Keratinocyte (primary cell): Measurements from ENCODE around the gene MINDY4. TPM values are rescaled to one million over a fixed set of nuclear protein-coding genes. Genes with fewer than 3 reads are reported as not detected.

Source experiments
- DNase-seq: peaks from one replicate; pipeline ENCODE4 v3.0.0-alpha.2; 2011; ENCODE audit warnings: low read depth, missing footprints, low spot score
- FAIRE-seq: peaks from 2 replicates; lab custom pipeline; 2011; peaks lifted over from hg19 to GRCh38; lab: Jason Lieb, UNC
- H2AFZ ChIP-seq: 2 replicates; pipeline ENCODE4 v1.6.0; 2012; ENCODE audit warnings: low read length, control low read depth, inconsistent platforms; ENCODE audit not compliant: control insufficient read depth
- H3K27ac ChIP-seq: 2 replicates; pipeline ENCODE4 v1.5.1; 2011; ENCODE audit warnings: low read length; ENCODE audit not compliant: control insufficient read depth, insufficient read depth
- H3K27me3 ChIP-seq: 3 replicates; pipeline ENCODE4 v1.6.0; 2011; ENCODE audit warnings: low read length; ENCODE audit not compliant: control insufficient read depth, insufficient read depth; ENCODE audit errors: extremely low read depth
- H3K36me3 ChIP-seq, 2 experiments: 2 replicates in 1 of 2; 3 replicates in 1 of 2; pipeline ENCODE4 v1.5.1; 2011; ENCODE audit warnings: low read length in 2 of 2, mild to moderate bottlenecking in 1 of 2; ENCODE audit not compliant: control insufficient read depth in 2 of 2, insufficient read depth in 2 of 2; ENCODE audit errors: extremely low read depth in 1 of 2
- H3K4me1 ChIP-seq: 3 replicates; pipeline ENCODE4 v1.5.1; 2011; ENCODE audit warnings: low read length; ENCODE audit not compliant: control insufficient read depth, insufficient read depth; ENCODE audit errors: extremely low read depth
- H3K4me2 ChIP-seq: 3 replicates; pipeline ENCODE4 v1.6.0; 2011; ENCODE audit warnings: low read depth, low read length; ENCODE audit not compliant: control insufficient read depth, insufficient read depth; ENCODE audit errors: extremely low read depth
- H3K4me3 ChIP-seq, 3 experiments: fragments of 200-600 bp in 1 of 3; sonication (generic) in 1 of 3; 2 replicates in 2 of 3; 3 replicates in 1 of 3; pipeline ENCODE4 v1.5.1; 2011 to 2016; ENCODE audit warnings: low read length in 3 of 3, mild to moderate bottlenecking in 3 of 3, control low read depth in 2 of 3, inconsistent platforms in 1 of 3, low read depth in 1 of 3, mixed read lengths in 1 of 3, mixed run types in 1 of 3, moderate library complexity in 1 of 3; ENCODE audit not compliant: control insufficient read depth in 2 of 3, insufficient read depth in 2 of 3; ENCODE audit errors: extremely low read depth in 1 of 3
- H3K79me2 ChIP-seq: 2 replicates; pipeline ENCODE4 v1.6.0; 2012; ENCODE audit warnings: low read length; ENCODE audit not compliant: control insufficient read depth, insufficient read depth
- H3K9ac ChIP-seq: 3 replicates; pipeline ENCODE4 v1.6.0; 2011; ENCODE audit warnings: low read length; ENCODE audit not compliant: control insufficient read depth, insufficient read depth; ENCODE audit errors: extremely low read depth
- H3K9me1 ChIP-seq: 3 replicates; pipeline ENCODE4 v1.6.0; 2011; ENCODE audit warnings: low read length; ENCODE audit not compliant: control insufficient read depth, insufficient read depth; ENCODE audit errors: extremely low read depth
- H3K9me3 ChIP-seq: 2 replicates; pipeline ENCODE4 v1.5.1; 2012; ENCODE audit warnings: low read depth, low read length; ENCODE audit not compliant: control insufficient read depth
- H4K20me1 ChIP-seq: 3 replicates; pipeline ENCODE4 v1.6.0; 2011; ENCODE audit warnings: low read length; ENCODE audit not compliant: control insufficient read depth, insufficient read depth; ENCODE audit errors: extremely low read depth
- CTCF ChIP-seq, 3 experiments: IDR thresholded peaks in 1 of 3; conservative IDR thresholded peaks in 1 of 3; optimal IDR thresholded peaks in 1 of 3; 2 replicates in 2 of 3; 3 replicates in 1 of 3; pipeline versions ENCODE3 to v1.5.1; 2011; ENCODE audit warnings: low read length in 3 of 3, mild to moderate bottlenecking in 3 of 3, moderate library complexity in 2 of 3, control low read depth in 1 of 3, inconsistent platforms in 1 of 3; ENCODE audit not compliant: insufficient read depth in 2 of 3; ENCODE audit errors: extremely low read depth in 1 of 3
- EZH2 ChIP-seq: IDR thresholded peaks from one replicate; pipeline ENCODE4 v1.6.1; 2012; ENCODE audit warnings: inconsistent platforms, mild to moderate bottlenecking, low read length, moderate library complexity
- dilution Hi-C: fragments of 300-500 bp; cut with MboI; formaldehyde crosslinking; loops from one replicate; pipeline ENCODE4 v1.7.0; 2020; ENCODE audit warnings: low sequenced_read_pairs; ENCODE audit not compliant: extremely low pct_ligation_motif_present
- polyA plus RNA-seq, 5 experiments: library from polyadenylated mRNA; depleted of rRNA in 3 of 5; stranded (reverse) in 3 of 5; stranded (forward) in 1 of 5; unstranded in 1 of 5; fragments of >200 nt; gene quantifications; 1 replicate in 1 of 5; 2 replicates in 3 of 5; 3 replicates in 1 of 5; pipeline versions ENCODE4 v1.2.1 to v1.2.3, GENCODE V29; 2011 to 2012; ENCODE audit warnings: missing spikeins in 2 of 5, low read depth in 1 of 5, low replicate concordance in 1 of 5

The MINDY4 gene
- polyA plus RNA-seq, 1 donor (not counting 4 experiments of a cell fraction or from before 2014, with no cell fraction given), result 1.5 TPM

- Histone ChIP-seq H3K4me3 (no peak overlapping the region), H3K4me1 (peaks cover 2% of the 10 kb centered on the region), H4K20me1 (no peaks in the 10 kb centered on the region), H3K27ac (no peak overlapping the region), H3K9me3 (no peaks in the 10 kb centered on the region), H3K79me2 (no peaks in the 10 kb centered on the region), H3K27me3 (no peaks in the 10 kb centered on the region), H3K4me2 (no peak overlapping the region), H2AFZ (no peak overlapping the region), H3K9me1 (no peaks in the 10 kb centered on the region), H3K36me3 (no peaks in the 10 kb centered on the region), H3K9ac (no peak overlapping the region)
- TF ChIP-seq EZH2 (no peak), CTCF (optimal IDR thresholded peaks at IDR 0.05 in 1 of 3, IDR thresholded peaks at IDR 0.05 in 1 of 3, conservative IDR thresholded peaks at IDR 0.05 in 1 of 3; ENCODE audit: extremely low read depth in 1 of 3, insufficient read depth in 2 of 3, low read length in 3 of 3) (no peak)
- dilution Hi-C loops, result no loop called here
- DNase-seq (no peak), FAIRE-seq (no peak)
Measured at GRCh38 chr7:30851651-30852307, 80.6 kb downstream of the MINDY4 start.

- H2AFZ ChIP-seq, result no peak overlapping the region
- no peak for DNase-seq
- no peak overlapping the region for H3K4me3 ChIP-seq
- H3K4me2 ChIP-seq, result no peak overlapping the region
- no peaks in the 10 kb centered on the region for H4K20me1 ChIP-seq
- no peaks in the 10 kb centered on the region for H3K27me3 ChIP-seq
- H3K9ac ChIP-seq, result no peak overlapping the region
- dilution Hi-C loops, result no loop called here
- H3K27ac ChIP-seq, result no peak overlapping the region
- no peak for FAIRE-seq
- H3K36me3 ChIP-seq, result no peaks in the 10 kb centered on the region
- H3K9me1 ChIP-seq, result no peaks in the 10 kb centered on the region
- H3K79me2 ChIP-seq, result no peaks in the 10 kb centered on the region
- no peaks in the 10 kb centered on the region for H3K4me1 ChIP-seq
- no peaks in the 10 kb centered on the region for H3K9me3 ChIP-seq
- TF ChIP-seq EZH2, result no peak
- no peak for TF ChIP-seq CTCF (optimal IDR thresholded peaks at IDR 0.05 in 1 of 3, IDR thresholded peaks at IDR 0.05 in 1 of 3, conservative IDR thresholded peaks at IDR 0.05 in 1 of 3; ENCODE audit: extremely low read depth in 1 of 3, insufficient read depth in 2 of 3, low read length in 3 of 3)
Measured at GRCh38 chr7:30852308-30852684, 81.1 kb downstream of the MINDY4 start.
